Keratinocyte (primary cell): ENCODE data around the gene FAM228A. TPM values are rescaled to one million over a fixed set of nuclear protein-coding genes. Genes with fewer than 3 reads are reported as not detected.
A peak's percentile ranks its signal among the peaks of the same experiment; 100 is the strongest.

Experiments
- DNase-seq: peaks from one replicate; pipeline ENCODE4 v3.0.0-alpha.2; 2011; ENCODE audit warnings: low read depth, missing footprints, low spot score
- FAIRE-seq: peaks from 2 replicates; lab custom pipeline; 2011; peaks lifted over from hg19 to GRCh38; lab: Jason Lieb, UNC
- H2AFZ ChIP-seq: 2 replicates; pipeline ENCODE4 v1.6.0; 2012; ENCODE audit warnings: low read length, control low read depth, inconsistent platforms; ENCODE audit not compliant: control insufficient read depth
- H3K27ac ChIP-seq: 2 replicates; pipeline ENCODE4 v1.5.1; 2011; ENCODE audit warnings: low read length; ENCODE audit not compliant: control insufficient read depth, insufficient read depth
- H3K27me3 ChIP-seq: 3 replicates; pipeline ENCODE4 v1.6.0; 2011; ENCODE audit warnings: low read length; ENCODE audit not compliant: control insufficient read depth, insufficient read depth; ENCODE audit errors: extremely low read depth
- H3K36me3 ChIP-seq, 2 experiments: 2 replicates in 1 of 2; 3 replicates in 1 of 2; pipeline ENCODE4 v1.5.1; 2011; ENCODE audit warnings: low read length in 2 of 2, mild to moderate bottlenecking in 1 of 2; ENCODE audit not compliant: control insufficient read depth in 2 of 2, insufficient read depth in 2 of 2; ENCODE audit errors: extremely low read depth in 1 of 2
- H3K4me1 ChIP-seq: 3 replicates; pipeline ENCODE4 v1.5.1; 2011; ENCODE audit warnings: low read length; ENCODE audit not compliant: control insufficient read depth, insufficient read depth; ENCODE audit errors: extremely low read depth
- H3K4me2 ChIP-seq: 3 replicates; pipeline ENCODE4 v1.6.0; 2011; ENCODE audit warnings: low read depth, low read length; ENCODE audit not compliant: control insufficient read depth, insufficient read depth; ENCODE audit errors: extremely low read depth
- H3K4me3 ChIP-seq, 3 experiments: fragments of 200-600 bp in 1 of 3; sonication (generic) in 1 of 3; 2 replicates in 2 of 3; 3 replicates in 1 of 3; pipeline ENCODE4 v1.5.1; 2011 to 2016; ENCODE audit warnings: low read length in 3 of 3, mild to moderate bottlenecking in 3 of 3, control low read depth in 2 of 3, inconsistent platforms in 1 of 3, low read depth in 1 of 3, mixed read lengths in 1 of 3, mixed run types in 1 of 3, moderate library complexity in 1 of 3; ENCODE audit not compliant: control insufficient read depth in 2 of 3, insufficient read depth in 2 of 3; ENCODE audit errors: extremely low read depth in 1 of 3
- H3K79me2 ChIP-seq: 2 replicates; pipeline ENCODE4 v1.6.0; 2012; ENCODE audit warnings: low read length; ENCODE audit not compliant: control insufficient read depth, insufficient read depth
- H3K9ac ChIP-seq: 3 replicates; pipeline ENCODE4 v1.6.0; 2011; ENCODE audit warnings: low read length; ENCODE audit not compliant: control insufficient read depth, insufficient read depth; ENCODE audit errors: extremely low read depth
- H3K9me1 ChIP-seq: 3 replicates; pipeline ENCODE4 v1.6.0; 2011; ENCODE audit warnings: low read length; ENCODE audit not compliant: control insufficient read depth, insufficient read depth; ENCODE audit errors: extremely low read depth
- H3K9me3 ChIP-seq: 2 replicates; pipeline ENCODE4 v1.5.1; 2012; ENCODE audit warnings: low read depth, low read length; ENCODE audit not compliant: control insufficient read depth
- H4K20me1 ChIP-seq: 3 replicates; pipeline ENCODE4 v1.6.0; 2011; ENCODE audit warnings: low read length; ENCODE audit not compliant: control insufficient read depth, insufficient read depth; ENCODE audit errors: extremely low read depth
- CTCF ChIP-seq, 3 experiments: IDR thresholded peaks in 1 of 3; conservative IDR thresholded peaks in 1 of 3; optimal IDR thresholded peaks in 1 of 3; 2 replicates in 2 of 3; 3 replicates in 1 of 3; pipeline versions ENCODE3 to v1.5.1; 2011; ENCODE audit warnings: low read length in 3 of 3, mild to moderate bottlenecking in 3 of 3, moderate library complexity in 2 of 3, control low read depth in 1 of 3, inconsistent platforms in 1 of 3; ENCODE audit not compliant: insufficient read depth in 2 of 3; ENCODE audit errors: extremely low read depth in 1 of 3
- EZH2 ChIP-seq: IDR thresholded peaks from one replicate; pipeline ENCODE4 v1.6.1; 2012; ENCODE audit warnings: inconsistent platforms, mild to moderate bottlenecking, low read length, moderate library complexity
- dilution Hi-C: fragments of 300-500 bp; cut with MboI; formaldehyde crosslinking; loops from one replicate; pipeline ENCODE4 v1.7.0; 2020; ENCODE audit warnings: low sequenced_read_pairs; ENCODE audit not compliant: extremely low pct_ligation_motif_present
- polyA minus RNA-seq, 3 experiments: library from RNA; depleted of rRNA, polyadenylated mRNA; stranded (reverse); fragments of >200 nt; gene quantifications; 1 replicate in 1 of 3; 2 replicates in 1 of 3; 3 replicates in 1 of 3; pipeline ENCODE4 v1.2.3, GENCODE V29; 2011
- polyA plus RNA-seq, 5 experiments: library from polyadenylated mRNA; depleted of rRNA in 3 of 5; stranded (reverse) in 3 of 5; stranded (forward) in 1 of 5; unstranded in 1 of 5; fragments of >200 nt; gene quantifications; 1 replicate in 1 of 5; 2 replicates in 3 of 5; 3 replicates in 1 of 5; pipeline versions ENCODE4 v1.2.1 to v1.2.3, GENCODE V29; 2011 to 2012; ENCODE audit warnings: missing spikeins in 2 of 5, low read depth in 1 of 5, low replicate concordance in 1 of 5

FAM228A gene
- polyA plus RNA-seq (not detected in 3 replicates), polyA minus RNA-seq (not detected in 3 replicates)
- not detected for polyA plus RNA-seq (2011; ENCODE audit: low read depth)
- not detected in 2 replicates for polyA plus RNA-seq (2011; cell fraction: cytosol; rRNA removed)
- polyA plus RNA-seq (2011; cell fraction: nucleus; rRNA removed): not detected in 2 replicates
- polyA plus RNA-seq (2012; ENCODE audit: low replicate concordance): not detected in 2 replicates
- polyA minus RNA-seq (2011; cell fraction: cytosol; rRNA and poly(A)+ RNA removed): not detected
- polyA minus RNA-seq (2011; cell fraction: nucleus; rRNA and poly(A)+ RNA removed): not detected in 2 replicates

- peak within 1 kb of the TSS; percentile 55 for H3K4me2 ChIP-seq
- H3K9me1 ChIP-seq: no peaks in the 10 kb centered on the region
- H3K4me1 ChIP-seq: no peaks in the 10 kb centered on the region
- H3K27ac ChIP-seq: no peak within 1 kb of the TSS
- H4K20me1 ChIP-seq: no peaks in the 10 kb centered on the region
- H2AFZ ChIP-seq: no peak within 1 kb of the TSS
- H3K9me3 ChIP-seq: no peaks in the 10 kb centered on the region
- FAIRE-seq: no peak
- dilution Hi-C loops: no loop called here
- DNase-seq: no peak
- no peaks in the 10 kb centered on the region for H3K36me3 ChIP-seq
- peaks cover 10% of the 10 kb centered on the region for H3K27me3 ChIP-seq
- peak within 1 kb of the TSS in 1 of 3 experiments; percentile 29 for H3K4me3 ChIP-seq
- TF ChIP-seq EZH2 (no peak), CTCF (optimal IDR thresholded peaks at IDR 0.05 in 1 of 3, IDR thresholded peaks at IDR 0.05 in 1 of 3, conservative IDR thresholded peaks at IDR 0.05 in 1 of 3; ENCODE audit: extremely low read depth in 1 of 3, insufficient read depth in 2 of 3, low read length in 3 of 3) (no peak)
- H3K79me2 ChIP-seq: no peaks in the 10 kb centered on the region
- H3K9ac ChIP-seq: no peak within 1 kb of the TSS
Observed at GRCh38 chr2:24174851-24175277, at the start of gene FAM228A. Gene FAM228A, plus strand, starts transcription at chr2:24175053. Its CDS starts 428 bp downstream, at chr2:24175481.

- DNase-seq: no peak
- H3K36me3 ChIP-seq: no peaks in the 10 kb centered on the region
- H2AFZ ChIP-seq: no peak overlapping the region
- TF ChIP-seq EZH2 (no peak), CTCF (optimal IDR thresholded peaks at IDR 0.05 in 1 of 3, IDR thresholded peaks at IDR 0.05 in 1 of 3, conservative IDR thresholded peaks at IDR 0.05 in 1 of 3; ENCODE audit: extremely low read depth in 1 of 3, insufficient read depth in 2 of 3, low read length in 3 of 3) (no peak)
- dilution Hi-C loops: no loop called here
- H3K4me3 ChIP-seq: no peak overlapping the region
- H3K9me3 ChIP-seq: no peaks in the 10 kb centered on the region
- H3K9me1 ChIP-seq: no peaks in the 10 kb centered on the region
- FAIRE-seq: no peak
- peaks cover 7% of the 10 kb centered on the region for H3K4me1 ChIP-seq
- no peaks in the 10 kb centered on the region for H4K20me1 ChIP-seq
- H3K4me2 ChIP-seq: no peak overlapping the region
- H3K79me2 ChIP-seq: no peaks in the 10 kb centered on the region
- H3K27ac ChIP-seq: no peak overlapping the region
- H3K9ac ChIP-seq: no peak overlapping the region
- H3K27me3 ChIP-seq: no peaks in the 10 kb centered on the region
Observed at GRCh38 chr2:24125956-24126355, 48.9 kb upstream of the FAM228A start.
